ENCODE data around the gene PNPO.
"Not testable (repeated sequence)": the region's sequence is repeated elsewhere in the genome, so short reads cannot be mapped to it uniquely, and the experiment has no call there.

The PNPO gene

DNA sequence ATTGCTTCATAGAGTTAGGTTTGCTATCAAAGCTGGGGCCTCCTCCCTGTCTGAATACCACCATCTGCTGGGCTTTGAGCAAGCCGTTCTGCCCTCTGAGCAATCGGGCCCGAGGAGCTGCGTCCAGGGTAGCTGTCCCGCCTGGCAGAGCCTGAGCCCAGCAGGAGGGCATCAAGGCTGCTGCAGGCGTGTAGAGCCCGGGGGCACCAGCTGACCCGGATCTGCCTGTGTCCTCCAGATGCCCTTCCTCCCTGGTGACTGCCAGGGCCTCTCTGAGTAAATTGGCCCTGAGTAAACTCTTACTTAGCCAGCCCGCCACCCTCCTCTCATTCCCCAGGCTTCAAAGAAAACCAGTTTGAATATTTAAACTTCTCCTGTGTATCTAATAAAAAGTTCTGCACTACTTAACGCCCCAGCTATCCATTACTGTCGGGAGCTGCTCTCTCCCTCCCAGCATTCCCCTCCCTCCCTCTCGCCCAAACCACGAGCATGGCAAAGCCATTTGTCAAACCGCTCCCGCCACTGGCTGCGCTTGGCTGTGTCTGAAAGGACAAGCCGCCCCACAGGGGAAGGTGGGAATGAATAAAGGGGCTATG is 46.0 kb downstream of the PNPO start:
- DNase-seq (ENCODE audit: low read depth): no peak
- no peak overlapping the region for H3K4me3 ChIP-seq (ENCODE audit: low read depth, low read length)
- TF ChIP-seq CTCF (IDR thresholded peaks at IDR 0.05; ENCODE audit: low read depth, low read length, missing control alignments): peak; percentile 3
- in situ Hi-C loops (cut with HindIII; ENCODE audit: low sequenced_read_pairs): no loop called here

DNA sequence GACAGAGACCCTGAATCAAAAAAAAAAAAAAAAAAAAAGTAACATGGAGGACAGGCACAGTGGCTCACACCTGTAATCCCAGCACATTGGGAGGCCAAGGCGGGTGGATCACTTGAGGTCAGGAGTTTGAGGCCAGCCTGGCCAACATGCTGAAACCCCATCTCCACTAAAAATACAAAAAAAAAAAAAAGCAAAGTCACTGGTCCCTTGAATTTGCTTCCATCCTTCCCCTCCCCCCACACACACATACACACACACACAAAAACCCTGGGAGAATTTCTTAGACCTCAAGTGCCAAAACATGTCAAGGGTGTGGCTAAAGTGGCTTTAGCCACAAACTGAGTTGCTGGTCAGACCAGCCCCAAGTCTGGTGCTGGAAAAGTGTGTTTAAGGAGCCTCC is 47.1 kb downstream of the PNPO start:
- DNase-seq (ENCODE audit: low read depth); in situ Hi-C loops (cut with HindIII; ENCODE audit: low sequenced_read_pairs); H3K4me3 ChIP-seq (ENCODE audit: low read depth, low read length): not testable (repeated sequence)

GRCh38 chr17:47989159-47989558 is 47.8 kb downstream of the PNPO start:
- no peak for TF ChIP-seq CTCF (IDR thresholded peaks at IDR 0.05; ENCODE audit: low read depth, low read length, missing control alignments)
- DNase-seq (ENCODE audit: low read depth): no peak
- in situ Hi-C loops (cut with HindIII; ENCODE audit: low sequenced_read_pairs): no loop called here
- no peak overlapping the region for H3K4me3 ChIP-seq (ENCODE audit: low read depth, low read length)

GRCh38 chr17:47989700-47990099 is 48.3 kb downstream of the PNPO start:
- no peak for DNase-seq (ENCODE audit: low read depth)
- no peak for TF ChIP-seq CTCF (IDR thresholded peaks at IDR 0.05; ENCODE audit: low read depth, low read length, missing control alignments)
- H3K4me3 ChIP-seq (ENCODE audit: low read depth, low read length): no peak overlapping the region
- in situ Hi-C loops (cut with HindIII; ENCODE audit: low sequenced_read_pairs): no loop called here

- no peak for TF ChIP-seq CTCF (IDR thresholded peaks at IDR 0.05; ENCODE audit: low read depth, low read length, missing control alignments)
These were observed 49.8 kb downstream of the PNPO start for GRCh38 chr17:47990962-47991731.

GRCh38 chr17:47992216-47992615 is 50.8 kb downstream of the PNPO start:
- no peak for TF ChIP-seq CTCF (IDR thresholded peaks at IDR 0.05; ENCODE audit: low read depth, low read length, missing control alignments)
- in situ Hi-C loops (cut with HindIII; ENCODE audit: low sequenced_read_pairs): no loop called here
- H3K4me3 ChIP-seq (ENCODE audit: low read depth, low read length): no peak overlapping the region
- DNase-seq (ENCODE audit: low read depth): no peak

More at GRCh38 chr17:47990962-47991731, 49.8 kb downstream of the PNPO start:
- in situ Hi-C loops (cut with HindIII; ENCODE audit: low sequenced_read_pairs): no loop called here
- DNase-seq (ENCODE audit: low read depth): no peak
- H3K4me3 ChIP-seq (ENCODE audit: low read depth, low read length): no peak overlapping the region

- TF ChIP-seq CTCF (IDR thresholded peaks at IDR 0.05; ENCODE audit: low read depth, low read length, missing control alignments): no peak
These were observed 51.7 kb downstream of the PNPO start for GRCh38 chr17:47993031-47993564.

More at GRCh38 chr17:47993031-47993564, 51.7 kb downstream of the PNPO start:
- H3K4me3 ChIP-seq (ENCODE audit: low read depth, low read length): no peak overlapping the region
- in situ Hi-C loops (cut with HindIII; ENCODE audit: low sequenced_read_pairs): no loop called here
- DNase-seq (ENCODE audit: low read depth): no peak

Data from astrocyte of the cerebellum (primary cell).